NCI-H446 (cell line): ENCODE results near the gene ZNF568.

ENCODE experiments used
- DNase-seq, 2 experiments: peaks; one replicate each; lab custom pipeline; 2025; lab: John Stamatoyannopoulos, UW

The ZNF568 gene

DNA sequence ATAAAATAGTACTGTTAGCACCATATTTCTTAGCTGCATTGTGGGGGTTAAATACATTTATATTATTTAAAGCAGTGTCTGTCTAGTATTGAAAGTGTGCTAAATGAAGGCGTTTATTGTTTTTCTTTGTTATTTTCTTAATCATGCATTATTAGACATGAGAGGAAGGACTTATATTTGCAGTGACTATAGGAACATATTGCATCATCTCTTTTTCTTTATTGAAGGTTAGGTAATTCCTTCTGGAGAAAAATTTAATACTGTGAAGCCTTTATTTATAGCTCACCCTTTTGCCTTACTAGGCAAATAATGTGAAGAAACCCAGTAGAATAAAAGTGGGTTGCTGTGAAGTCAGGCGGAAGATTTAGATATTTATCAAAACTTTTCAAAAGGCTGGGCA is 83.2 kb downstream of the ZNF568 start:
- DNase-seq, result no peak

GRCh38 chr19:37007587-37008220 is 91.6 kb downstream of the ZNF568 start:
- no peak for DNase-seq

- no peak for DNase-seq
These were observed 93.7 kb downstream of the ZNF568 start for GRCh38 chr19:37009871-37010270.

DNA sequence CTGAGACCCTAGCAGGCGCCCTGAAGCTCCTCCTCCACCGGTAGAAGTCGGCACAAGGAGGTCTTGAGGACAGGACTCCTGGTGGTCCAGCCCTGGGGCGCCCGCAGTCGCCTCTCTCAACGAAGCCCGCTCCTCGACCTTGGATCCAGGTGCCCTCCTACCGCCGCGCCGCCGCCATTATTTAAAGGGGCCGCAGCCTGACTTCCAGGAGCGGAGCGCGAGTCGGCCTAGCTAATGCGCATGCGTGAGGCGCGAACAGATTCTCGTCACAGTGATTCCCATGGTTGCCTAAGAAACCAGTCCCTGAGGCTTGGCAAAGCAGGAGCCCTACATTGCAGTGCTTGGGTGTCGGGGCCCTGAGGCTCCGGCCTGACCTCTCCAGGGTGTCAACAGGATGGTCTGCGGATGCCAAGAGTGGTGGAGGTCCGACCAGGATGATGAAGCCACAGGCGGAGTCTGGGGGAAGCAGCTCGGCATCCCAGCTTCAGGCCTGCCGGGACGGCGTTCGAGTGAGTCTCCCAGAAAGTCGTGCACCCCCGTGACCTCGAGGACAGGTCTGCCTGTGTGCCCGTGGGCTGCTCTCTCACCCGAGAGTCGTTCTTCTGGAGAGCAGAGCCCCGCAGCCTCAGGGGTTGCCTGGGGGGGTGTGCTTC is 96.1 kb downstream of the ZNF568 start:
- no peak for DNase-seq

DNA sequence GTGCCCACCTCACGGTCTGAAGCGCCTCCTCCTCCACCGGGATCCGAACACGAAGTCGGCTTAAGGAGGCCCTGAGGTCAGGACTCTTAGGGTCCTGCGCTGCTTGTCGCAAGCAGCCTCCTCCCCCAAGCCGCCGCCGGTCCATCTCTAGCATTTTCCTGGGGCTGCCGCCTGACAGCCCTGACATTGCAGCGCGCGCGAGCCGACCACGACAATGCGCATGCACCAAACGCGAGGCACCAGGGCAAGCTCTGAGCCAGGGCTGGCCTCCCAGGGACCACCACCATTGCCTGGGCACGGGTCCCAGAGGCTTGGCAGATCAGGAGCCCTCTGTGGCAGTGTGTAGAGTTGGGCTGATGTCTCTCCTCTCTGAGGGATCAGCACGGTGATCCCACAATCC is 98.3 kb downstream of the ZNF568 start:
- DNase-seq, result no peak

DNA sequence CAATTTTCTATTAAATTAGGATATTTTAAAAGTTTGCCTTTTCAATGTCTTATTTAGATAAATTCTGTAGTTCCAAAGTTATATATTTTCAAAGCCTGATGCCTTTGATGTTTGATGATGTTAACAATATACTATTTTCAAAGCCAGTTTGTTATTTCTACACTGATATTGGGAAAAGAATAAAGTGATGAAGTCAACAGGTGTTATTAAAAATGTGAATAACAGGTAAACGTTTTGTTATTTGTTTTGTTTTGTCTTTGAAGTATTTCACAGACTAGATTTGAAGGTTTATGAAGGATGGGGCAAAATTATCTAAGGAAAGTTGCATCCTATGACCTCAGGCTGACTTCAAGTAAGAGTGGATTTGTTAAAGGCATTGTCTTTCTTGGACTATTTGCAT is 129.0 kb downstream of the ZNF568 start:
- no peak for DNase-seq
